HL-60 (cell line): ENCODE results near the gene SLC5A9.

Experiments used
- CTCF ChIP-seq: IDR thresholded peaks from one replicate; pipeline ENCODE4 v1.5.1; 2011; ENCODE audit warnings: low read length, control low read depth, inconsistent platforms; ENCODE audit not compliant: insufficient read depth
- SPI1 ChIP-seq: IDR thresholded peaks from 2 replicates; pipeline ENCODE4 v1.6.1; 2012; ENCODE audit warnings: low read depth, mild to moderate bottlenecking, borderline replicate concordance

DNA sequence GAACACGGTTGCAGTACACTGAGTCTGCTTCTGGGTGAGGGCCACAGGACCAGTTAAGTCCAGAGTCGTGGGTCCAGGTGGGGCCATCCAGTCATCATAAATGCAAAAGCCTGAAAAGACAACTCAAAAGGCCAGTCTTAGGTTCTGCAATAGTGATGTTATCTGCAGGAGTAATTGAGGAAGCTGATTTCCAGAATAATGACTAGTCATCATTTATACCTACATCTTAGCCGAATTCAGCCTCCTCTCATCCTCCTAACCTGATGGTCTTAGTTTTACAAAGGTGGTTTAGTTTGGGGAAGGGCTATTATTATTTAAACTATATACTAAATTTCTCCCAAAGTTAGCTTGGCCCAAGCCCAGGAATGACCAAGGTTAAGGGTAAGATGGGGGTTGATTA lies 23.5 kb upstream of the SLC5A9 start:
- no peak for TF ChIP-seq CTCF
- TF ChIP-seq SPI1, result no peak
